ENCODE data around the gene ANP32A. TPM values are rescaled to one million over a fixed set of nuclear protein-coding genes. Genes with fewer than 3 reads are reported as not detected.
"Not testable (repeated sequence)": the region's sequence is repeated elsewhere in the genome, so short reads cannot be mapped to it uniquely, and the experiment has no call there.

The ANP32A gene
- total RNA-seq, 4 donors from 2014 or later: 35.5 to 60.4 (median 47.3) TPM

DNA sequence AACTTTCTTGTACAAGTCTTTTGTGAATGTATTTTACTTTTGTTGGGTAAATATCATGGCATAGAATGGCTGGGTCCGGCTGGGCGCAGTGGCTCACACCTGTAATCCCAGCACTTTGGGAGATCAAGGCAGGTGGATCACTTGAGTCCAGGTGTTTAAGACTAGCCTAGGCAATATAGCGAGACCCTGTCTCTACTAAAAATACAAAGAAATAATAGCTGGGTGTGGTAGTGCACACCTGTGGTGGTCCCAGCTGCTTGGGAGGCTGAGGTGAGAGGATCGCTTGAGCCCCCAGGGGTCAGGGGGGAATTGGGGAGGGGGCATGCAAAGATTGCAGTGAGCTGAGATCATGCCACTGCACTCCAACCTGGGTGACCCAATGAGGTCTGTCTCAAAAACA, 52.9 kb downstream of the ANP32A start:
- no peak for ATAC-seq (ENCODE audit: low FRiP score)
- TF ChIP-seq, protein P1, sequence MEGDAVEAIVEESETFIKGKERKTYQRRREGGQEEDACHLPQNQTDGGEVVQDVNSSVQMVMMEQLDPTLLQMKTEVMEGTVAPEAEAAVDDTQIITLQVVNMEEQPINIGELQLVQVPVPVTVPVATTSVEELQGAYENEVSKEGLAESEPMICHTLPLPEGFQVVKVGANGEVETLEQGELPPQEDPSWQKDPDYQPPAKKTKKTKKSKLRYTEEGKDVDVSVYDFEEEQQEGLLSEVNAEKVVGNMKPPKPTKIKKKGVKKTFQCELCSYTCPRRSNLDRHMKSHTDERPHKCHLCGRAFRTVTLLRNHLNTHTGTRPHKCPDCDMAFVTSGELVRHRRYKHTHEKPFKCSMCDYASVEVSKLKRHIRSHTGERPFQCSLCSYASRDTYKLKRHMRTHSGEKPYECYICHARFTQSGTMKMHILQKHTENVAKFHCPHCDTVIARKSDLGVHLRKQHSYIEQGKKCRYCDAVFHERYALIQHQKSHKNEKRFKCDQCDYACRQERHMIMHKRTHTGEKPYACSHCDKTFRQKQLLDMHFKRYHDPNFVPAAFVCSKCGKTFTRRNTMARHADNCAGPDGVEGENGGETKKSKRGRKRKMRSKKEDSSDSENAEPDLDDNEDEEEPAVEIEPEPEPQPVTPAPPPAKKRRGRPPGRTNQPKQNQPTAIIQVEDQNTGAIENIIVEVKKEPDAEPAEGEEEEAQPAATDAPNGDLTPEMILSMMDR (IDR thresholded peaks at IDR 0.05): no peak
- DNase-seq (ENCODE audit: low spot score): no peak

- no peak for ATAC-seq (ENCODE audit: low FRiP score)
- TF ChIP-seq, protein P1 (IDR thresholded peaks at IDR 0.05): no peak
- DNase-seq (ENCODE audit: low spot score): no peak
Observed at GRCh38 chr15:68765602-68766368, 54.9 kb downstream of the ANP32A start.

DNA sequence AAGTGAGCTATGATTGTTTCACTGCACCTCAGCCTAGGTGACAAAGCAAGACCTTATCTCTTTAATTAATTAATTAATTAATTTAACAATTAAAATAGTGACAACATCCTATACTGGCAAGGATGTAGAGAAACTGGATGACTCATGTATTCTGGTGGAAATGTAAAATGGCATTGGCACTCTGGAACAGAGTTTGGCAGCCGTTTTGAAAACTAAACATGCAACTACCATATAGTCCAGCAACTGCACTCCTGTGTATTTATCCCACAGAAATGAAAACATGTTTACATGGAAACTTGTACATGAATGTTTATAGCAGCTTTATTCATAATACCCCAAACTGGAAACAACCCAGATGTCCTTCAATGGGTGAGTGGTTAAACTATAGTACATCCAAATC, 56.6 kb downstream of the ANP32A start:
- TF ChIP-seq, protein P1 (IDR thresholded peaks at IDR 0.05): no peak
- no peak for DNase-seq (ENCODE audit: low spot score)
- no peak for ATAC-seq (ENCODE audit: low FRiP score)

DNA sequence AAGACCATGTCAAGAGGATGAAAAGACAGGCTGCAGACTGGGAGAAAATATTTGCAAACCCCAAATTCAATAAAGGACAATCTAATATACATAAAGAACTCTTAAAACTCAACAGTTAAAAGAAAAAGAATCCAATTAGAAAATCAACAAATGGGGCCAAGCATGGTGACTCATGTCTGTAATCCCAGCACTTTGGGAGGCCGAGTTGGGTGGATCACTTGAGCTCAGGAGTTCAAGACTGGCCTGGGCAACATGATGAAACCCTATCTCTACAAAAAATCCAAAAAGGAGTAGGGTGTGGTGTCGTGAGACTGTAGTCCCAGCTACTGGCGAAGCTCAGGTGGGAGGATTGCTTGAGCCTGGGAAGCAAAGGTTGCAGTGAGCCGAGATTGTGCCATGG, 57.6 kb downstream of the ANP32A start:
- ATAC-seq (ENCODE audit: low FRiP score) (no peak), DNase-seq (ENCODE audit: low spot score) (no peak)
- TF ChIP-seq, protein P1 (IDR thresholded peaks at IDR 0.05): no peak

- not testable (repeated sequence) for ATAC-seq (ENCODE audit: low FRiP score); DNase-seq (ENCODE audit: low spot score)
Observed at GRCh38 chr15:68759982-68760579, 60.6 kb downstream of the ANP32A start.

GRCh38 chr15:68755731-68756130, 65.0 kb downstream of the ANP32A start:
- no peak for DNase-seq (ENCODE audit: low spot score)
- TF ChIP-seq, protein P1 (IDR thresholded peaks at IDR 0.05): no peak
- no peak for ATAC-seq (ENCODE audit: low FRiP score)

DNA sequence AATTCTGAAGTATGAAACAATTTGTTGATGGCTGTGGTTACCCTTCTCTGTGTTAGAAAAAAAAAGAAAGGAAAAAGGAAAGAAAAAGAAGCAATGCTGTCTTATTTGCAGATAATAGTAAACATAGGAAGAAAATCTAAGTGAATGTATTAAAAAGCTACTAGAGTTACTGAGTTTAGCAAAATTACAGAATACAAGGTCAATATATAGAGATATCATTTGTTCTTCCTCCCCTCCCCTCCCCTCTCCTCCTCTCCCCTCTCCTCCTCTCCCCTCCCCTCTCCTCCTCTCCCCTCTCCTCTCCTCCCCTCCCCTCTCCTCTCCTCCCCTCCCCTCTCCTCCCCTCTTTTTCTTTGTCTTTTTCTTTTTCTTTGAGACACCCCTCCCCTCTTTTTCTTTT, 69.1 kb downstream of the ANP32A start:
- no peak for DNase-seq (ENCODE audit: low spot score)

More for the DNA sequence above, 69.1 kb downstream of the ANP32A start:
- TF ChIP-seq, protein P1 (IDR thresholded peaks at IDR 0.05): no peak
- no peak for ATAC-seq (ENCODE audit: low FRiP score)

Measured in omental fat pad (tissue), 4 donors.